HG03108 (cell line): ENCODE data around the gene EXOC1.
"Not testable (repeated sequence)": the region's sequence is repeated elsewhere in the genome, so short reads cannot be mapped to it uniquely, and the experiment has no call there.

Source experiments
- ATAC-seq: cut with Tn5 transposase; IDR thresholded peaks from one replicate; pipeline ENCODE4 v1.9.1; 2021; ENCODE audit warnings: moderate library complexity; ENCODE audit not compliant: unreplicated experiment

The EXOC1 gene

GRCh38 chr4:55906323-55906722 is 52.9 kb downstream of the EXOC1 start:
- ATAC-seq = no peak

- ATAC-seq = no peak
These were observed 53.5 kb downstream of the EXOC1 start for GRCh38 chr4:55906989-55907388.

- ATAC-seq = no peak
These were observed 54.0 kb downstream of the EXOC1 start for GRCh38 chr4:55907469-55907868.

- ATAC-seq = no peak
These were observed 56.7 kb downstream of the EXOC1 start for GRCh38 chr4:55910140-55910539.

- no peak for ATAC-seq
These were observed 58.8 kb downstream of the EXOC1 start for GRCh38 chr4:55912249-55912648.

- no peak for ATAC-seq
These were observed 67.1 kb downstream of the EXOC1 start for GRCh38 chr4:55920571-55920970.

- ATAC-seq = no peak
These were observed 67.6 kb downstream of the EXOC1 start for GRCh38 chr4:55921093-55921492.

- ATAC-seq = no peak
These were observed 71.8 kb downstream of the EXOC1 start for GRCh38 chr4:55925241-55925640.

GRCh38 chr4:55926610-55927009 is 73.2 kb downstream of the EXOC1 start:
- no peak for ATAC-seq

GRCh38 chr4:55927803-55928437 is 74.5 kb downstream of the EXOC1 start:
- ATAC-seq = no peak

- ATAC-seq = no peak
These were observed 75.4 kb downstream of the EXOC1 start for GRCh38 chr4:55928846-55929245.

- no peak for ATAC-seq
These were observed 77.6 kb downstream of the EXOC1 start for GRCh38 chr4:55931043-55931442.

- no peak for ATAC-seq
These were observed 78.4 kb downstream of the EXOC1 start for GRCh38 chr4:55931833-55932232.

GRCh38 chr4:55932511-55932910 is 79.1 kb downstream of the EXOC1 start:
- ATAC-seq = no peak

- ATAC-seq = no peak
These were observed 80.2 kb downstream of the EXOC1 start for GRCh38 chr4:55933611-55934010.

- ATAC-seq = not testable (repeated sequence)
These were observed 82.5 kb downstream of the EXOC1 start for GRCh38 chr4:55935907-55936306.

- no peak for ATAC-seq
These were observed 85.0 kb downstream of the EXOC1 start for GRCh38 chr4:55938481-55938880.

GRCh38 chr4:55939421-55939820 is 86.0 kb downstream of the EXOC1 start:
- ATAC-seq = no peak

- ATAC-seq = no peak
These were observed 88.5 kb downstream of the EXOC1 start for GRCh38 chr4:55941881-55942396.

GRCh38 chr4:55947254-55947882 is 93.9 kb downstream of the EXOC1 start:
- ATAC-seq = no peak

- ATAC-seq = no peak
These were observed 94.7 kb downstream of the EXOC1 start for GRCh38 chr4:55947912-55948725.
